ENCODE data around the gene MAG. TPM values are rescaled to one million over a fixed set of nuclear protein-coding genes. Genes with fewer than 3 reads are reported as not detected.

MAG gene
- total and polyA plus RNA-seq, 2 of the 13 experiments (the other 11 are each of a cell fraction or from before 2014, with no cell fraction given): 0.20 to 1.3 TPM

DNA sequence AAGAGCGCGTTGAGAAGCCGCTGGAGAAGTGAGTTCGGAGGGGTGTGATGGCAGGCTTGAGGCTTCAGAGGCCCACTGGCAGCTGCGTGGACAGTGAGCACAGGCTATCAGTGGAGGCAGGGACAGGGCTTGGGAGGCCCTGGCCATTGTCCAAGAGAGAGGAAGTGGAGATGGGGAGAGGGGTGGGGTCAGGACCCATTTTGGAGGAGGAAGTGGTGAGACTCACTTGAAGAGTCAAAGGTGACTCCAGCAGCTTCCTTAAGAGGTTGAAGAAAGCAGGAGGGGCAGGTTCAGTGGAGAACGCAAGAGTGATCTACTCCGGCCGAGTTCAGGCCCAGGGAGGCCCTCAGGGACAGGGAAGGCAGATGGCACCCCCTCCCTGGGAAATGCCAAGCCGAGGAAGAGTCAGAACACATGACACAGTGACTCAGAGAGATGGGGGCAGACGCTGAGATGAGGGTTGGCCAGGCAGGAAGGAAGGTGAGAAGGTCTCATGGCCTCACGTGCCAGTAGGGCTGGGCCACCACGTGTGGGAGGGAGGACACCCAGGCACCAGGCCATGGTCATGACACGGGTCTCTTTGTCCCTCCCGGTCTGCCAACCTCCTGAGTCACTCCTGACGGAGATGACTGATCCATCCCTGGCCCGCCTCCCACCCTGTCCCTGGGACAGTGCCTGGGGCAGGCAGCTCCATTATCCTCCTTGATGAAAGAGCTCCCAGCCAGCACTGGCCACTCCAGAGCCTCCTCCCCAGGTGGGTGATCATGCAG, 26.9 kb downstream of the MAG start (continued):
- TF ChIP-seq, protein P1, sequence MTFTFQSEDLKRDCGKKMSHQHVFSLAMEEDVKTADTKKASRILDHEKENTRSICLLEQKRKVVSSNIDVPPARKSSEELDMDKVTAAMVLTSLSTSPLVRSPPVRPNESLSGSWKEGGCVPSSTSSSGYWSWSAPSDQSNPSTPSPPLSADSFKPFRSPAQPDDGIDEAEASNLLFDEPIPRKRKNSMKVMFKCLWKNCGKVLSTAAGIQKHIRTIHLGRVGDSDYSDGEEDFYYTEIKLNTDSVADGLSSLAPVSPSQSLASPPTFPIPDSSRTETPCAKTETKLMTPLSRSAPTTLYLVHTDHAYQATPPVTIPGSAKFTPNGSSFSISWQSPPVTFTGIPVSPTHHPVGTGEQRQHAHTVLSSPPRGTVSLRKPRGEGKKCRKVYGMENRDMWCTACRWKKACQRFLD (CRISPR knock-in tag; IDR thresholded peaks at IDR 0.05; ENCODE audit: borderline replicate concordance): no peak
- TF ChIP-seq REXO4 (CRISPR knock-in tag; IDR thresholded peaks at IDR 0.05; ENCODE audit: borderline replicate concordance) (no peak), ZNF546 (CRISPR knock-in tag; conservative IDR thresholded peaks at IDR 0.05) (no peak), ZFP90 (CRISPR knock-in tag; IDR thresholded peaks at IDR 0.05; ENCODE audit: borderline replicate concordance) (no peak), SOX13 (IDR thresholded peaks at IDR 0.05) (no peak), SOX13 (CRISPR knock-in tag; conservative IDR thresholded peaks at IDR 0.05 in 1 of 2, IDR thresholded peaks at IDR 0.05 in 1 of 2) (no peak; a peak in 1 of 4 replicates), ZNF563 (CRISPR knock-in tag; IDR thresholded peaks at IDR 0.05) (no peak), SIN3A (IDR thresholded peaks at IDR 0.05; ENCODE audit: borderline replicate concordance, low read depth, low read length) (no peak), ZBTB3 (CRISPR knock-in tag; IDR thresholded peaks at IDR 0.05; ENCODE audit: borderline replicate concordance, low read depth) (no peak), ZNF143 (CRISPR knock-in tag; IDR thresholded peaks at IDR 0.05) (no peak), MAFF (IDR thresholded peaks at IDR 0.05; ENCODE audit: low read depth, low read length) (no peak), TOPORS (CRISPR knock-in tag; IDR thresholded peaks at IDR 0.05) (no peak)
- TF ChIP-seq, protein P2, sequence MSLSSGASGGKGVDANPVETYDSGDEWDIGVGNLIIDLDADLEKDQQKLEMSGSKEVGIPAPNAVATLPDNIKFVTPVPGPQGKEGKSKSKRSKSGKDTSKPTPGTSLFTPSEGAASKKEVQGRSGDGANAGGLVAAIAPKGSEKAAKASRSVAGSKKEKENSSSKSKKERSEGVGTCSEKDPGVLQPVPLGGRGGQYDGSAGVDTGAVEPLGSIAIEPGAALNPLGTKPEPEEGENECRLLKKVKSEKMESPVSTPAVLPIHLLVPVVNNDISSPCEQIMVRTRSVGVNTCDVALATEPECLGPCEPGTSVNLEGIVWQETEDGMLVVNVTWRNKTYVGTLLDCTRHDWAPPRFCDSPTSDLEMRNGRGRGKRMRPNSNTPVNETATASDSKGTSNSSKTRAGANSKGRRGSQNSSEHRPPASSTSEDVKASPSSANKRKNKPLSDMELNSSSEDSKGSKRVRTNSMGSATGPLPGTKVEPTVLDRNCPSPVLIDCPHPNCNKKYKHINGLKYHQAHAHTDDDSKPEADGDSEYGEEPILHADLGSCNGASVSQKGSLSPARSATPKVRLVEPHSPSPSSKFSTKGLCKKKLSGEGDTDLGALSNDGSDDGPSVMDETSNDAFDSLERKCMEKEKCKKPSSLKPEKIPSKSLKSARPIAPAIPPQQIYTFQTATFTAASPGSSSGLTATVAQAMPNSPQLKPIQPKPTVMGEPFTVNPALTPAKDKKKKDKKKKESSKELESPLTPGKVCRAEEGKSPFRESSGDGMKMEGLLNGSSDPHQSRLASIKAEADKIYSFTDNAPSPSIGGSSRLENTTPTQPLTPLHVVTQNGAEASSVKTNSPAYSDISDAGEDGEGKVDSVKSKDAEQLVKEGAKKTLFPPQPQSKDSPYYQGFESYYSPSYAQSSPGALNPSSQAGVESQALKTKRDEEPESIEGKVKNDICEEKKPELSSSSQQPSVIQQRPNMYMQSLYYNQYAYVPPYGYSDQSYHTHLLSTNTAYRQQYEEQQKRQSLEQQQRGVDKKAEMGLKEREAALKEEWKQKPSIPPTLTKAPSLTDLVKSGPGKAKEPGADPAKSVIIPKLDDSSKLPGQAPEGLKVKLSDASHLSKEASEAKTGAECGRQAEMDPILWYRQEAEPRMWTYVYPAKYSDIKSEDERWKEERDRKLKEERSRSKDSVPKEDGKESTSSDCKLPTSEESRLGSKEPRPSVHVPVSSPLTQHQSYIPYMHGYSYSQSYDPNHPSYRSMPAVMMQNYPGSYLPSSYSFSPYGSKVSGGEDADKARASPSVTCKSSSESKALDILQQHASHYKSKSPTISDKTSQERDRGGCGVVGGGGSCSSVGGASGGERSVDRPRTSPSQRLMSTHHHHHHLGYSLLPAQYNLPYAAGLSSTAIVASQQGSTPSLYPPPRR (CRISPR knock-in tag; IDR thresholded peaks at IDR 0.05; ENCODE audit: borderline replicate concordance): no peak
- TF ChIP-seq, protein P3, sequence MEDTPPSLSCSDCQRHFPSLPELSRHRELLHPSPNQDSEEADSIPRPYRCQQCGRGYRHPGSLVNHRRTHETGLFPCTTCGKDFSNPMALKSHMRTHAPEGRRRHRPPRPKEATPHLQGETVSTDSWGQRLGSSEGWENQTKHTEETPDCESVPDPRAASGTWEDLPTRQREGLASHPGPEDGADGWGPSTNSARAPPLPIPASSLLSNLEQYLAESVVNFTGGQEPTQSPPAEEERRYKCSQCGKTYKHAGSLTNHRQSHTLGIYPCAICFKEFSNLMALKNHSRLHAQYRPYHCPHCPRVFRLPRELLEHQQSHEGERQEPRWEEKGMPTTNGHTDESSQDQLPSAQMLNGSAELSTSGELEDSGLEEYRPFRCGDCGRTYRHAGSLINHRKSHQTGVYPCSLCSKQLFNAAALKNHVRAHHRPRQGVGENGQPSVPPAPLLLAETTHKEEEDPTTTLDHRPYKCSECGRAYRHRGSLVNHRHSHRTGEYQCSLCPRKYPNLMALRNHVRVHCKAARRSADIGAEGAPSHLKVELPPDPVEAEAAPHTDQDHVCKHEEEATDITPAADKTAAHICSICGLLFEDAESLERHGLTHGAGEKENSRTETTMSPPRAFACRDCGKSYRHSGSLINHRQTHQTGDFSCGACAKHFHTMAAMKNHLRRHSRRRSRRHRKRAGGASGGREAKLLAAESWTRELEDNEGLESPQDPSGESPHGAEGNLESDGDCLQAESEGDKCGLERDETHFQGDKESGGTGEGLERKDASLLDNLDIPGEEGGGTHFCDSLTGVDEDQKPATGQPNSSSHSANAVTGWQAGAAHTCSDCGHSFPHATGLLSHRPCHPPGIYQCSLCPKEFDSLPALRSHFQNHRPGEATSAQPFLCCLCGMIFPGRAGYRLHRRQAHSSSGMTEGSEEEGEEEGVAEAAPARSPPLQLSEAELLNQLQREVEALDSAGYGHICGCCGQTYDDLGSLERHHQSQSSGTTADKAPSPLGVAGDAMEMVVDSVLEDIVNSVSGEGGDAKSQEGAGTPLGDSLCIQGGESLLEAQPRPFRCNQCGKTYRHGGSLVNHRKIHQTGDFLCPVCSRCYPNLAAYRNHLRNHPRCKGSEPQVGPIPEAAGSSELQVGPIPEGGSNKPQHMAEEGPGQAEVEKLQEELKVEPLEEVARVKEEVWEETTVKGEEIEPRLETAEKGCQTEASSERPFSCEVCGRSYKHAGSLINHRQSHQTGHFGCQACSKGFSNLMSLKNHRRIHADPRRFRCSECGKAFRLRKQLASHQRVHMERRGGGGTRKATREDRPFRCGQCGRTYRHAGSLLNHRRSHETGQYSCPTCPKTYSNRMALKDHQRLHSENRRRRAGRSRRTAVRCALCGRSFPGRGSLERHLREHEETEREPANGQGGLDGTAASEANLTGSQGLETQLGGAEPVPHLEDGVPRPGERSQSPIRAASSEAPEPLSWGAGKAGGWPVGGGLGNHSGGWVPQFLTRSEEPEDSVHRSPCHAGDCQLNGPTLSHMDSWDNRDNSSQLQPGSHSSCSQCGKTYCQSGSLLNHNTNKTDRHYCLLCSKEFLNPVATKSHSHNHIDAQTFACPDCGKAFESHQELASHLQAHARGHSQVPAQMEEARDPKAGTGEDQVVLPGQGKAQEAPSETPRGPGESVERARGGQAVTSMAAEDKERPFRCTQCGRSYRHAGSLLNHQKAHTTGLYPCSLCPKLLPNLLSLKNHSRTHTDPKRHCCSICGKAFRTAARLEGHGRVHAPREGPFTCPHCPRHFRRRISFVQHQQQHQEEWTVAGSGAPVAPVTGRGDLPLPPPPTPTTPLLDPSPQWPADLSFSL (CRISPR knock-in tag; IDR thresholded peaks at IDR 0.05): no peak
